ENCODE data around the gene NAA10.

Gene NAA10

DNA sequence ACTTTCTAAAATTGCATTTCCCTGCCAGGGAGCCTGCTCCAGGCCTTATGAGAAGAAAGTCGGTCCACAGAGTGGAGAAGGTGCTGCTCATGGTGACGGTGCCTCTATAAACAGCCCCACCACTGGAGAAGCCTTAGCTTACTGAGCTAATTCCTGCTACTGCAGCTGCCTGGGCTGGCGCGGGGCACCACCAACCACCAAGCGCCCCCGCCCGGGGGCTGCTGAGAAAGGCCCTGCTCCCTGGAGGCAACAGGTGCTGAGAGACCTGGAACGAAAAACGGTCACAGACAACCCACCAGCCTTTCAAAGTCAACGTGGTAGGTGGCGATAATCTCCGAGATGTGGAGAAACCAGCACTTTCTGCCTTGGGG, 33.9 kb upstream of the NAA10 start:
- intact Hi-C loops (cut with DNase I), result no loop called here
- peak in 28 of 42 donors; percentile 28 to 74 (median 49) for DNase-seq

DNA sequence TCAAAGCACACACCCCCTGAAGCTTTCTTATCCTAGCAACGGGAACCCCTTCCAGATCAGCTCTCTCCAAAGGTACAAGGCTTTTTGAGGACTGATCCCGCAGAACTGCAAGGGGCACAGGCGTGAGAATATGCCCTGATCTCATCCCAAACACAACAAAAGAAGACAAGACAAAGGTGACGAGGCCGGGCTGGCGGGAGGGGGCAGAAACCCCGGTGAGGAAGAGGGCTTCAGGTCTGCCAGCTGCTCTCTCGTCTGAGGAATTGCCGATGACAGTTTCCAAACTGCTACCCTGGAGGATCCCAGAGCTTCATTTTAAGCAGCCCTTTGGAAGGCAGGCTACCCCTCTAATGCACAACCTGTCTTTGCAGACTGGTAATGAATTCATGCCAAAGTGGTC, 33.4 kb upstream of the NAA10 start:
- no peak for DNase-seq
- intact Hi-C loops (cut with DNase I), result no loop called here

- intact Hi-C loops (cut with DNase I), result no loop called here
- no peak for DNase-seq
Observed at GRCh38 chrX:153967536-153968224, 32.8 kb upstream of the NAA10 start.

DNA sequence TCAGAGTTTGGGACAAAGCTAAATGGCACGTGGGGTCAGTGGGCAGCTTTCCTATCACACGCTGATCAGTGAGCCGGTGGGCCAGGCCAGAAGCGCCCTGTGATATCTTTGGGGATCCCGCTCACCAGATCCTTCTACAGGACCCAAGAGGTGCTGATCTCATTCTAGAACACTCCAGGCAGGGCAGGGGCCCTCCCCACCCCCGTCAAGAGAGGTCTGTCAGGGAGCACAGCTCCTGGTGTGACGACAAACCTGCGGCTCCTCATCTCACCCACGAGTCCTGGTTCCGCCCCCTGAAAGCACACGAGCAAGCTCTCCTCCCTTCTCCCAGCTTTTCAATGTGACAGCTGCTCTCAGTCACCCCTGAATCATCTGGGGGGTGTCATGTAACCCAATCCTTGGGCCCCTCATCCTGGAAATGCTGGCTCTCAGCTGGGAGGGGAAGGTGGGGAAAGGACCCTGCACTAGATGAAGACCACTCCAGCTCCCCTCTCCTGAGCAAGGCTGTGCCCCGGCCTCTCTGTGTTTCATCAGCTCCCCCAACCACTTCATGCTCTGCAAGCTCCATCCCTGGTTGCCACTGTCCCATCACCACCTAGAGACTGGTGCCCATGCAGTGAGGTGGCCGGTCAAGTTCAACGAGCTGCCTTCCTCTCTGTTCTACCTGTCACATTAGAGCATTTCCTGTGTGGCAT, 32.2 kb upstream of the NAA10 start:
- DNase-seq, result peak in 31 of 42 donors; percentile 12 to 81 (median 58)
- intact Hi-C loops (cut with DNase I), result no loop called here

DNA sequence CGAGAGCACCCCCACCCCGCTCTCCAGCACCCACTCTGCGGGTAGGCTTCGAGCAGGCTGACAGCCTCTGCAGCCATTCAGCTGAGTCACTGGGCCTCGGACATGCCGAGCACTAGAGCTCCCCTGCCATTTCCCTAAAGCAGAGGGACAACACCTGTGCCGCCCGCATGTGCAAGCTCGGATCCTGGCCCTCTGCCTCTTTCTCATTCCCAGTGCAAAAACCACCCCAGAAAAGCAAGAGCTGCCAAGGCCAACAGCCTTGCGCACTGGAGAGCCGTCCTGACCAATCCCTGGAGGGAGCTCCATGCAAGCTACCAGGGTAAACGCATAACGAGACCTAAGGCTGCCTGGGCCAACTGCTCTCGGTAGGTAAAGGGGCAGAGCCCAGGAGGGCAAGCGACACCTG, 31.4 kb upstream of the NAA10 start:
- intact Hi-C loops (cut with DNase I), result no loop called here
- DNase-seq, result peak in 9 of 42 donors; percentile 20 to 46 (median 28)

DNA sequence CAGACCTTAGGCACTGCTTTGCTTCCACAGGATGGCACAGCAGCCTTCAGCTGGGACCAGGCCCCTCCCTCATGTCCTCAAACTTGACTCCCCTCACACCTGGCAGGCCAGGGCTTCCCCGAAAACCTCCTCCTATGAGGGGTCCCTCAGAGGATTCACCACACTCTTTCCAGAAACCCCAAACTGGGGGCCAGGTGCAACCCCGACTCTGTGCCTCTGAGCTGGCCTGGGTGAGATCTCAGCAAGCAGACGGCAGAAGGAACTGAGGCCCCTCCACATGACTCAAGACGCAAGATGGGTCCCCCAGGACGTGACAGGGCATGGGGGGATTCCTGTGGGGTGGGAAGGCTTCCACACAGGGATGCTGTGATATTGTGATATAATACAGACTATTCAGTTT, 30.6 kb upstream of the NAA10 start:
- DNase-seq, result no peak
- intact Hi-C loops (cut with DNase I), result no loop called here

- intact Hi-C loops (cut with DNase I), result no loop called here
- no peak for DNase-seq
Observed at GRCh38 chrX:153964105-153964504, 29.3 kb upstream of the NAA10 start.

- DNase-seq, result peak in 3 of 42 donors; percentile 34 to 53 (median 37)
- intact Hi-C loops (cut with DNase I), result no loop called here
Observed at GRCh38 chrX:153963546-153963945, 28.7 kb upstream of the NAA10 start.

- intact Hi-C loops (cut with DNase I), result no loop called here
- DNase-seq, result no peak
Observed at GRCh38 chrX:153961292-153961691, 26.5 kb upstream of the NAA10 start.

GRCh38 chrX:153960786-153961185, 25.9 kb upstream of the NAA10 start:
- intact Hi-C loops (cut with DNase I), result no loop called here
- no peak for DNase-seq

DNA sequence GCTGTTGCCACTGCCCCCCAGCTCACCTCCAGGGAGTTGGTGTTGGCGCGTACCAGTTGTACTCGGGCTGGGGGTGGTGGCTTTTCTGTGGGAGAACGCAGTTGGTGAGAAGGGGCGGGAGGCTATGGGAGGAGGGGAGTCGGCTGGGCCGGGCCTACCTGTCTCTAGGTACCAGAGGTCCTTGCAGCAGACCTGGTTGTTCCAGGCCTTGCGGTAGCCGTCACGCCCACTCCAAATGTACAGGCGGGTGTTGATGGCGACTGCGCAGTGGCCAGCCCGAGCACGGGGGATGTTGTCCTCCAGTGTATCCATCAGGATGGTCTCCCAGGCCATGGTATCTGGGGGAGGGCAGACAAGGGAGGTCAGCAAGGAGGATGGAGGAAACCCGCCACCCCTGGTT, 25.2 kb upstream of the NAA10 start:
- DNase-seq, result peak in 1 of 42 donors; percentile 34
- intact Hi-C loops (cut with DNase I), result no loop called here

GRCh38 chrX:153959649-153960048, 24.8 kb upstream of the NAA10 start:
- intact Hi-C loops (cut with DNase I), result no loop called here
- DNase-seq, result no peak

- intact Hi-C loops (cut with DNase I), result no loop called here
- DNase-seq, result no peak
Observed at GRCh38 chrX:153958605-153959004, 23.8 kb upstream of the NAA10 start.

DNA sequence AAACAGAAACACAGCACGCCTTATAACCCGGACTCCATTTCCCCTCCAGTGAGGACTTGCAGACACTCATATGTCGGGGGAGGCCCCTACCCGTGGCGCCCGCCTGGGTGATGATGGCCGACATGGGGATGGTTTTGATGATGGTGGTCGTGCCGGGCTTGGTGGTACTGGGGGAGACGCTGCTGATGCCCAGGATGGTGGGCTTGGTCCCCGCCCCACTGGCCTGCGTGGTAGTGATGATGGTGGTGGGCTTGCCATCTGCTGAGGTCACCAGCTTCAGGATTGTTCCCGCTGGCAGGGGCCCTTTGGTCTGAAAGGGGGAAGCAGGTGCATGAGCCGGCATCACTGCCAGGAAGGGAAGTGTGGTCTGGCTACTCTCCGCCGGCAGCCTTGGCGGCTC, 22.4 kb upstream of the NAA10 start:
- no peak for DNase-seq
- intact Hi-C loops (cut with DNase I), result no loop called here

DNA sequence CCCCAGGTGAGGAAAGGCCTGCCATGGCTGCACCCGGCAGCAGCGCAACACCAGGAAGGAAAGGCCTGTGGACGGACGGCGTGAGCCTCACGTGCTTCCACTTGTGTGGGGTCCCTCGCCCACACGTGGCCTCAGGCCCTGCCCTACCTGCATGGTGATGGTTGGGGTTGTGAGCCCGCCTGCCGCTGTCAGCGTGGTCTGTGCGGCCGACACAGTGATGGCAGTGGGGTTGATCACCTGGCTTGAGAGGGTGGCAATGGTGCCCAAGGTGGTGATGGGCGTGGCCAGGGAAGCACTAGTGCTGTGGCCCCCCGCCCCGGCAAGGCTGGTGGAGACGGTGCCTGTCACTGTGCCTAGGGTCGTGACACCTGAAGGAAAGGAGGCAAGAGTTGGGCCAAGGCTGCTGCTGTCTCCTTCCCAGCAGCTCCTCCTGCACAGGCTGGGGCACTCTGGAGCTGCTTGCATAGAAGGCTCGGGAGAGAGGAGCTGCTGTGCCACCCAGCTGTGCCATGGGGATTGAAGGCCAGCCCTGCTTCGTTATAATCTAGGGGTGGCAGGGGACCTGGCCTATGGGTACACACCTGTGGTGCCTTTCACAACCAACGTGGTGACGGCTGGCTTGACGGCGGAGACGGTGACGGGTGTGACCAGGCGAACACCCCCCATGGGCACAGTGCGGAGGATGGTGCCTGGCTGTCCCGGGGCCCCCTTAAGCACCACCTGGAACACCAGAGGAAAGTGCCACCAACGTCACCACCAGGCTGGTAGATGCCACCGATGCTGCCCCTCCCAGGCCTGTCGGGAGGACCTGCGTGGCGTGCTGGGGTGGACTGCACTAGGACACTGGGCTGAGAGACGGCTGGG, 21.4 kb upstream of the NAA10 start:
- intact Hi-C loops (cut with DNase I), result no loop called here
- DNase-seq, result no peak

DNA sequence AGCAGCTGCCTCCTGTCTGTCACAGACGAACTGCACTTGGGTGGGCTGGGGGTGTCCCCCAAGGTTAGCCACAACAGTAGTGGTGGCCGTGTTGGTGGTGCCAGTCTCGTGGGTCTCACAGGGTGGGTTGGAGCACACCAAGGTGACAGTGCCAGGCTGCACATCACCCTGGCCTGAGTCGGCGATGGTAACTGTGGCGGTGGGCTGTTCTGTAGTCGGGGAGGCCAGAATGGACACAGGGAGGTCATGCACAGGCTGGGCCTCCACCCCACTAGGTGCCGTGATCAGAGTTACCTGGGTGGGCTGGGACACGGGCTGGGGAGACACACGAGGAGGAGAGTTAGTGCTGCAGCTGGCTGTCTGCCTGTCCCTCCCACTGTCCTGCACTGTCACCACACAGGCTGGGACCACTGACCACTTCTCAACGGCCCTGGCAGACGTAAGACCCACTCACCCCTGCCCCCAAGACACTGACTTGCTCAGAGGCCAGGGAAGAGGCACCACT, 20.4 kb upstream of the NAA10 start:
- no peak for DNase-seq
- intact Hi-C loops (cut with DNase I), result no loop called here

- no peak for DNase-seq
- intact Hi-C loops (cut with DNase I), result no loop called here
Observed at GRCh38 chrX:153954558-153955227, 19.9 kb upstream of the NAA10 start.

DNA sequence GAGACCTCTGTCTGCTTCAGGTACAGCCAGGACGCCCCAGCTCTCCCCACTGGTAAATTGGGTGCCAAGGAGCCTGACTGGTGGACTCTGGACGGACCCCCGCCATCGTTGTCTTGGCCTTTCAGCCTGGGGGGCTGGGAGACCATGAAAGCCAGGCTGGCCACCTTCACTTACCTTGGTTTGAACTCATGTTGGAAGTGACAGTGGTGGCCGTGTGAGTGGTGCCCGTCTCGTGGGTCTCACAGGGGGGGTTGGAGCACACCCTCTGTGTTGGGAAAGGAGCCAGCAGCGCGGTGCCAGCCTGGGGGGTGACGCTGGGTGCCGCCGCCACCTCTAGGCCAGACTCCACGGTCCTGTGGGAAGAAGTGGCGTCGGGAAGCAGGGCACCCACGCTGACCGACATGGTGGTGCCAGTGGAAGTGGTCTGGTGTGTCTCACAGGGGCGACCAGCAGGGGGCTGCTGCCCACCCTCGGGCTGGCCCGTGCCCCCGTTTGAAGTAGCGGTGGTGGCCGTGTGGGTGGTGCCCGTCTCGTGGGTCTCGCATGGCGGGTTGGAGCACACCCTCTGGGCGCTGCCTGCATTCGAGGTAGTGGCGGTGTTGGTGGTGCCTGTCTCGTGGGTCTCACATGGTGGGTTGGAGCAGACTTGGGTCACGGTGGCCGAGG, 19.2 kb upstream of the NAA10 start:
- intact Hi-C loops (cut with DNase I), result no loop called here

DNA sequence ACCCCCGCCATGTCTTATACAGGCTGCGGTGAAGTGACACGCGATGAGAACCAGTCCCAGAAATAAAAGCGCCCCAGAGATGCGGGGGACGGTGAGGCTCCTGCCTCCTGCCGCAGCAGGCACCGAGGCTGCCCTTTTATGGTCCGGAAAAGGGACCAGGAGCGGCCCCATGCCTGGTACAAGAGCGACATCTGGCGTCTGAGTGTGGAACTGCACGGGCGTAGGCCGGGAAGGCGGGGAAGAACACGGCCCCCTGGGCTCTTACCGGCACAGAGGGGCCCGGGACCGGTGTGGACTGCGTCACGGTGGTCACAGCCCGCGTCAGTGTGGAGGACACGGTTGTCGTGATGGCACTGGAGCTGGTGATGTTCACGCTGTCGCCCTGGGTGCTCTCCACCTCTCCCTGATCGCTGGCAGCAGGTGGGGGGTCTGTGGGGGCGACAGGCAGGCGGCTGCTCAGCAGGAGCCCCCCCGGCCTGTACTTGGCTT, 18.5 kb upstream of the NAA10 start:
- peak; percentile 42 to 88 (median 78) for DNase-seq

More for the DNA sequence above, 19.2 kb upstream of the NAA10 start:
- no peak for DNase-seq

More for the DNA sequence above, 18.5 kb upstream of the NAA10 start:
- intact Hi-C loops (cut with DNase I), result no loop called here

Measured in head of caudate nucleus (tissue), 42 donors.